GM12875 (cell line): ENCODE measurements around the gene C10orf105.

ENCODE experiments used
- H3K4me3 ChIP-seq: one replicate; pipeline ENCODE4 v1.5.1; 2011; ENCODE audit warnings: low read depth, low read length, control low read depth
- CTCF ChIP-seq: IDR thresholded peaks from 2 replicates; pipeline ENCODE4 v1.5.1; 2011; ENCODE audit warnings: low read depth, mild to moderate bottlenecking, control low read depth, inconsistent platforms, low read length, moderate library complexity, borderline replicate concordance; ENCODE audit not compliant: insufficient read depth

C10orf105 gene

GRCh38 chr10:71741671-71742070 is 22.1 kb upstream of the C10orf105 start:
- H3K4me3 ChIP-seq = no peak overlapping the region
- TF ChIP-seq CTCF = no peak

GRCh38 chr10:71741029-71741428 is 21.5 kb upstream of the C10orf105 start:
- no peak for TF ChIP-seq CTCF
- H3K4me3 ChIP-seq = no peak overlapping the region

- TF ChIP-seq CTCF = no peak
- H3K4me3 ChIP-seq = no peak overlapping the region
Observed at GRCh38 chr10:71740069-71740653, 20.6 kb upstream of the C10orf105 start.

- no peak for TF ChIP-seq CTCF
- H3K4me3 ChIP-seq = no peak overlapping the region
Observed at GRCh38 chr10:71739358-71739900, 19.9 kb upstream of the C10orf105 start.

GRCh38 chr10:71737834-71738197 is 18.2 kb upstream of the C10orf105 start:
- no peak overlapping the region for H3K4me3 ChIP-seq
- no peak for TF ChIP-seq CTCF

GRCh38 chr10:71737001-71737833 is 17.6 kb upstream of the C10orf105 start:
- TF ChIP-seq CTCF = no peak

GRCh38 chr10:71736570-71736952 is 17.0 kb upstream of the C10orf105 start:
- no peak for TF ChIP-seq CTCF
- no peak overlapping the region for H3K4me3 ChIP-seq

More at GRCh38 chr10:71737001-71737833, 17.6 kb upstream of the C10orf105 start:
- no peak overlapping the region for H3K4me3 ChIP-seq
